GOT3 (cell line): Measurements from ENCODE around the gene AURKAIP1.
A peak's percentile ranks its signal among the peaks of the same experiment; 100 is the strongest.

Experiments
- DNase-seq: peaks from one replicate; lab custom pipeline; 2025; ENCODE audit warnings: mixed read lengths; lab: John Stamatoyannopoulos, UW

Gene AURKAIP1

DNA sequence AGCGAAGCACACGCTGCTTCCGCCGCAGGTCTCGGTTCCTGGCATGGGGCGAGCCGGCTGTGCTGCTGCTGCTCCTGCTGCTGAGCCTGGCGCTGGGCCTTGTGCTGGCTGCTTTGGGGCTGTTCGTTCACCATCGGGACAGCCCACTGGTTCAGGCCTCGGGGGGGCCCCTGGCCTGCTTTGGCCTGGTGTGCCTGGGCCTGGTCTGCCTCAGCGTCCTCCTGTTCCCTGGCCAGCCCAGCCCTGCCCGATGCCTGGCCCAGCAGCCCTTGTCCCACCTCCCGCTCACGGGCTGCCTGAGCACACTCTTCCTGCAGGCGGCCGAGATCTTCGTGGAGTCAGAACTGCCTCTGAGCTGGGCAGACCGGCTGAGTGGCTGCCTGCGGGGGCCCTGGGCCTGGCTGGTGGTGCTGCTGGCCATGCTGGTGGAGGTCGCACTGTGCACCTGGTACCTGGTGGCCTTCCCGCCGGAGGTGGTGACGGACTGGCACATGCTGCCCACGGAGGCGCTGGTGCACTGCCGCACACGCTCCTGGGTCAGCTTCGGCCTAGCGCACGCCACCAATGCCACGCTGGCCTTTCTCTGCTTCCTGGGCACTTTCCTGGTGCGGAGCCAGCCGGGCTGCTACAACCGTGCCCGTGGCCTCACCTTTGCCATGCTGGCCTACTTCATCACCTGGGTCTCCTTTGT lies 41.3 kb downstream of the AURKAIP1 start:
- DNase-seq: no peak

DNA sequence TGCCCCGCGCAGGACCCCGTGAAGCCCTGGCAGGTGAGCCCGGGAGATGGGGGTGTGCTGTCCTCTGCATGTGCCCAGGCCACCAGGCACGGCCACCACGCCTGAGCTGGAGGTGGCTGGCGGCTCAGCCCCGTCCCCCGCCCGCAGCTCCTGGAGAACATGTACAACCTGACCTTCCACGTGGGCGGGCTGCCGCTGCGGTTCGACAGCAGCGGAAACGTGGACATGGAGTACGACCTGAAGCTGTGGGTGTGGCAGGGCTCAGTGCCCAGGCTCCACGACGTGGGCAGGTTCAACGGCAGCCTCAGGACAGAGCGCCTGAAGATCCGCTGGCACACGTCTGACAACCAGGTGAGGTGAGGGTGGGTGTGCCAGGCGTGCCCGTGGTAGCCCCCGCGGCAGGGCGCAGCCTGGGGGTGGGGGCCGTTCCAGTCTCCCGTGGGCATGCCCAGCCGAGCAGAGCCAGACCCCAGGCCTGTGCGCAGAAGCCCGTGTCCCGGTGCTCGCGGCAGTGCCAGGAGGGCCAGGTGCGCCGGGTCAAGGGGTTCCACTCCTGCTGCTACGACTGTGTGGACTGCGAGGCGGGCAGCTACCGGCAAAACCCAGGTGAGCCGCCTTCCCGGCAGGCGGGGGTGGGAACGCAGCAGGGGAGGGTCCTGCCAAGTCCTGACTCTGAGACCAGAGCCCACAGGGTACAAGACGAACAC lies 42.1 kb downstream of the AURKAIP1 start:
- DNase-seq: no peak

DNA sequence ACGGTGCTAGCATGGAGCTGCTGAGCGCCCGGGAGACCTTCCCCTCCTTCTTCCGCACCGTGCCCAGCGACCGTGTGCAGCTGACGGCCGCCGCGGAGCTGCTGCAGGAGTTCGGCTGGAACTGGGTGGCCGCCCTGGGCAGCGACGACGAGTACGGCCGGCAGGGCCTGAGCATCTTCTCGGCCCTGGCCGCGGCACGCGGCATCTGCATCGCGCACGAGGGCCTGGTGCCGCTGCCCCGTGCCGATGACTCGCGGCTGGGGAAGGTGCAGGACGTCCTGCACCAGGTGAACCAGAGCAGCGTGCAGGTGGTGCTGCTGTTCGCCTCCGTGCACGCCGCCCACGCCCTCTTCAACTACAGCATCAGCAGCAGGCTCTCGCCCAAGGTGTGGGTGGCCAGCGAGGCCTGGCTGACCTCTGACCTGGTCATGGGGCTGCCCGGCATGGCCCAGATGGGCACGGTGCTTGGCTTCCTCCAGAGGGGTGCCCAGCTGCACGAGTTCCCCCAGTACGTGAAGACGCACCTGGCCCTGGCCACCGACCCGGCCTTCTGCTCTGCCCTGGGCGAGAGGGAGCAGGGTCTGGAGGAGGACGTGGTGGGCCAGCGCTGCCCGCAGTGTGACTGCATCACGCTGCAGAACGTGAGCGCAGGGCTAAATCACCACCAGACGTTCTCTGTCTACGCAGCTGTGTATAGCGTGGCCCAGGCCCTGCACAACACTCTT lies 42.8 kb downstream of the AURKAIP1 start:
- DNase-seq: no peak

DNA sequence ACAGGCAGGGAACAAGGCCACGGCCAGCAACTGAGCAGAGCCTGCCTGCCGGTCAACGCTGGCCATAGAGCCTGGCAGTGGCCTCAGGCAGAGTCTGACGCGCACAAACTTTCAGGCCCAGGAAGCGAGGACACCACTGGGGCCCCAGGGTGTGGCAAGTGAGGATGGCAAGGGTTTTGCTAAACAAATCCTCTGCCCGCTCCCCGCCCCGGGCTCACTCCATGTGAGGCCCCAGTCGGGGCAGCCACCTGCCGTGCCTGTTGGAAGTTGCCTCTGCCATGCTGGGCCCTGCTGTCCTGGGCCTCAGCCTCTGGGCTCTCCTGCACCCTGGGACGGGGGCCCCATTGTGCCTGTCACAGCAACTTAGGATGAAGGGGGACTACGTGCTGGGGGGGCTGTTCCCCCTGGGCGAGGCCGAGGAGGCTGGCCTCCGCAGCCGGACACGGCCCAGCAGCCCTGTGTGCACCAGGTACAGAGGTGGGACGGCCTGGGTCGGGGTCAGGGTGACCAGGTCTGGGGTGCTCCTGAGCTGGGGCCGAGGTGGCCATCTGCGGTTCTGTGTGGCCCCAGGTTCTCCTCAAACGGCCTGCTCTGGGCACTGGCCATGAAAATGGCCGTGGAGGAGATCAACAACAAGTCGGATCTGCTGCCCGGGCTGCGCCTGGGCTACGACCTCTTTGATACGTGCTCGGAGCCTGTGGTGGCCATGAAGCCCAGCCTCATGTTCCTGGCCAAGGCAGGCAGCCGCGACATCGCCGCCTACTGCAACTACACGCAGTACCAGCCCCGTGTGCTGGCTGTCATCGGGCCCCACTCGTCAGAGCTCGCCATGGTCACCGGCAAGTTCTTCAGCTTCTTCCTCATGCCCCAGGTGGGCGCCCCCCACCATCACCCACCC lies 43.7 kb downstream of the AURKAIP1 start, which contains the start of gene TAS1R3:
TSS of gene TAS1R3 (plus strand) at position 213 of the 898 bp plus-strand sequence. CDS start at position 279, 66 bp downstream.
- DNase-seq: no peak

DNA sequence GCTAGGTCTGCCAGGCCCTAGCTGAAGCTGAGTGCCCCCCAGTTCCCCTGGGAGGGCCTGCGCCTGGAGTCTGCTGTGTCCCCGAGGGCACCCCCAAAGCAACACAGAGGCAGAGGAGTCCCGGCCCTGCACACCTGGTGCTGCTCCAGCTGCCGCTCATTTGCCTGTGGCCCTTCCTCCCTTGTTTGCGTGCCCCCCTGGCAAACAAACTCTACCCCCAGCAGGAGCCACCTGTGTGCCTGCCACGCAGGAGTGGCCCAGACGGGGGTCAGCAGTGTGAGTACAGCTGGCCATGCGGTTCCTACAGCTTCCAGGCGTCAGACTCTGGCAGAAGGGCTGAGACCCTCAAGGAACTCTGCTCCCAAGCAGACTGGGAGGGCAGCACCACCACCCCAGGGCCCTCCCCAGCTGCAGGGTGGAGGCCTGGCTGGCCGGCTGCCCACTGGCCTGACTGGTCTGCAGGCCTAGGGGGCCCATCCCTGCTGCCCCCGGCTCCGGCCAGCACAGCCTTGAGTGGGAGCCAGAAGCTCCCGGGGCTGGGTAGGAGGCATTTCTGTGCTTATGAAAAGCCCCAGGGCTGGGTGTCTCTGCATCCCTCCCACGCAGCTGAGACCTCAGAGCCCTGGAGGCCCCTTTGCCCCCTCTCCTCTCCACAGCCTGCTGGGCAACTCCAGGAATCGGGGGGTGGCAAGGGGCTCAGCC lies 44.5 kb downstream of the AURKAIP1 start:
- no peak for DNase-seq

DNA sequence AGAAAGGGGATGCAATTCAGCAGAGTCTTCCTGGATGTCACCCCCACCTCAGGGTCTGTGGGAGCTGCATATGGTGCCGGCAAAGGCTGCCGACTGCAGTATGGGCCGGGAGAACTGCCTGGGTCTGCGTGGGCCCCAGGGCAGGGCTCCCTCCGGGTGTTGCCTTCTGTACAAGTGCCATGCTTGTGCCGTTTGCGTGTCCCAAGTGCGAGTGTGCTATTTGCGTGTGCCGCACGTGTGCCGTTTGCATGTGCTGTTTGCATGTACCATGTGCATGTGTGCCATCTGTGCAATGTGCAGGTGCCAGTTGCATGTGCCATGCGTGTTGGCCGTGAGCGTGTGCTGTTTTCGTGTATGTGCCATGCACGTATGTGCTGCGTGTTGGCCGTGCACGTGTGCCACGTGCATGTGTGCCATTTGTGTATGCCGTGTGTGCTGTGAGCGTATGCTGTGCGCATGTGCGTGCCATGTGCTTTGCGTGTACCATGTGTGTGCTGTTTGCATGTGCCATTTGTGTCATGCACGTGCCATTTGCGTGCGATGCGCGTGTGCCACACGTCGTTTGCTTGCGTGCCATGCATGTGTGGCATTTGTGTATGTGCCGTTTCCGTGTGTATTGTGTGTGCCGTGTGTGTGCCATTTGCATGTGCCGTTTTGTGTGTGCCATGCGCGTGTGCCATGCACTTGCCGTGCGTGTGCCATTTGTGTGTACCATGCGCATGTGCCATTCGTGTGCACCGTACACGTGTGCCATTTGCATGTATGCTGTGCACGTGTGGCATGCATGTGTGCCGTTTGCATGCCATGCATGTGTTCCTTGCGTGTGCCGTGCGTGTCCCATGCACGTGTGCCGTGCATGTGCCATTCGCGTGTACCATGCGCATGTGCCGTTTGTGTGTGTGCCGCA lies 45.5 kb downstream of the AURKAIP1 start:
- no peak for DNase-seq

DNA sequence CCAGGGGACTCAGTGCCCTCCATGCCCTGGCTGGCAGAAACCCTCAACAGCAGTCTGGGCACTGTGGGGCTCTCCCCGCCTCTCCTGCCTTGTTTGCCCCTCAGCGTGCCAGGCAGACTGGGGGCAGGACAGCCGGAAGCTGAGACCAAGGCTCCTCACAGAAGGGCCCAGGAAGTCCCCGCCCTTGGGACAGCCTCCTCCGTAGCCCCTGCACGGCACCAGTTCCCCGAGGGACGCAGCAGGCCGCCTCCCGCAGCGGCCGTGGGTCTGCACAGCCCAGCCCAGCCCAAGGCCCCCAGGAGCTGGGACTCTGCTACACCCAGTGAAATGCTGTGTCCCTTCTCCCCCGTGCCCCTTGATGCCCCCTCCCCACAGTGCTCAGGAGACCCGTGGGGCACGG lies 46.8 kb downstream of the AURKAIP1 start:
- no peak for DNase-seq

DNA sequence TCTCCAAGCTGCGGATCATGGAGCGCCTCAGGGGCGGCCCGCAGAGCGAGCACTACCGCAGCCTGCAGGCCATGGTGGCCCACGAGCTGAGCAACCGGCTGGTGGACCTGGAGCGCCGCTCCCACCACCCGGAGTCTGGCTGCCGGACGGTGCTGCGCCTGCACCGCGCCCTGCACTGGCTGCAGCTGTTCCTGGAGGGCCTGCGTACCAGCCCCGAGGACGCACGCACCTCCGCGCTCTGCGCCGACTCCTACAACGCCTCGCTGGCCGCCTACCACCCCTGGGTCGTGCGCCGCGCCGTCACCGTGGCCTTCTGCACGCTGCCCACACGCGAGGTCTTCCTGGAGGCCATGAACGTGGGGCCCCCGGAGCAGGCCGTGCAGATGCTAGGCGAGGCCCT lies 47.7 kb downstream of the AURKAIP1 start:
- DNase-seq: no peak

DNA sequence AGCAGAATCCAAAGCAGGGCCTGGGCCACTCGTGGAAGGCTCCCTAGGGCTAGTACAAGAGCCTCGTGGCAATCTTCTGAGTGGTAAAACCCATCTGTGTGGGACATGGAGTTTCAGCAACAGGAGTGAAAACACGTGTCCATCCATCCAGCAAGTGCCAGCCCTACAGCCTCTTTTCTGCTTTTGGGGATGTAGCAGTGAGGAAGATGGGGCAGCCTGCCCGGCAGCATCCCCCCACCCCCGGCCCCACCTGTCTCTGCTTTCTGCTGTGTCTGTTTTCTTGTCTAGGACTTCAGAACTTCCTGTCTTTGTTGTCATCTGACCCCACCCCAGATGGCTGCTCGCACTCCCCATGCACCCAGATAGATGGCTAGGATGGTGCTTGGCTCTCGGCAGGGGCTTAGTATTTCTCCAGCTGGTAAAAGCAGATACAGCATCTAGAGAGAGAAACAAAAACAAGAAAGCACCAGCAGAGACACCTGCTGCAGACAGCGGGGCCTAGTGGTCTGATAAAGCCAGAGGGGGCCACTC lies 48.9 kb downstream of the AURKAIP1 start:
- DNase-seq: no peak

DNA sequence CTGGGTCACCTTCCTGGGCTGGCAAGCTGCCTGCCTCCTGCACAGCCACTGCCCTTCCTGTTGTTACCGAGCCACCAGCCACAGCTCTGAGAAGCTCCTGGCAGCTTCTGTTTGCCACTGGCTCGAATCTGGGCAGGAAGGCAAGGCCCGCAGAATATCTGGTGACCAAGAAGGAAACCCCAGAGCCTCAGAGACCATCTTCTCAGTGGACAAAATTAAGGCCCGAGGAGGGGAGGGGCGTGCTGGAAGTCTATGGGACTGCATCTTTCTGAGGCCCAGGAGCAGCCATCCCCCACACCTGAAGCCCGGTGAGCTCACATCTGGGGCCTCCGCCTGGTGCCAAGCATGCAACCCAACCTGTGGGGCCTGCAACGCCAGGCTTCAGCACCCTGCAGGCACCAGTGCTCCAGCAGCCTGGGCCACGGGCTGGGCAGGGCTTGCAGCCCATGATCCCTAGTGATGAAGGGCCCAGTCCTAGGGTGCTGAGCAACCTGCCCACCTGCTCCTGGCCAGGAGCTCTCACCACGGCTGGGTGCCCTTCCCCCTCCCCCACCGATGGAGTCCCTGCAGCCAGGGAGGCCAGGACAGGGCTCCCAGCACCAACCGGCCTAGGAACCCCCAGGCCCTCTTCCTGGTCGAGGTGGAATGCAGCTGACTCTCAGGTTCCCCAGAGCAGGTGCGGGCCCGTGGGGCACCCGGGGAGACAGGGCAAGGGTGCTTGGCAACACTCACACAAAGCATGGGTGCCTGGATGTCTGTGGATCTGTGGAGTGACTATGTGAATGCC lies 49.5 kb downstream of the AURKAIP1 start:
- DNase-seq: no peak

DNA sequence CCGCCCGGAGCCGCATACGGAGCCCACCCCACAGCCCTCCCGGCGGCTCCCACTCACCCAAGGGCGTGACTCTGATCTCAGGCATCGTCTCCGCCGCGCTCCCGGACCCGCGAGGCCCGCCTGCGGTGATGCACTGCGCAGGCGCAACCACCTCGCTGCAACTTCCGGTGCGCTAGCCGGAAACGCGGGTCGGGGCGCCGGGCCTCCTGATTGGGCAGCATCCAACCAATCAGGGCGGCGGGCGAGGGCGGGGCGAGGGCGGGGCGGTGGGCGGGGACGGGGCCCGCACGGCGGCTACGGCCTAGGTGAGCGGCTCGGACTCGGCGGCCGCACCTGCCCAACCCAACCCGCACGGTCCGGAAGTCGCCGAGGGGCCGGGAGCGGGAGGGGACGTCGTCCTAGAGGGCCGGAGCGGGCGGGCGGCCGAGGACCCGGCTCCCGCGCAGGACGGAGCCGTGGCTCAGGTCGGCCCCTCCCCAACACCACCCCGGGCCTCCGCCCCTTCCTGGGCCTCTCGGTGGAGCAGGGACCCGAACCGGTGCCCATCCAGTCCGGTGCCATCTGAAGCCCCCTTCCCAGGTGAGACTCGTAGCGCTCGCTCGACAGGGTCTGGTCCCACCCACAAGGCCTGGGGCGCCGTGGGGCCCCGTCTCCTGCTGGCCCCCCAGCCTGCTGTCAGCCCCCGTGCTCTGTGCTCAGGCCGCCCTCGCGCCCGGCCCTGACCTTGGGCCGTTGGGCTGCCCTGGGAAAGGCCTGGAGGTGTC lies 50.3 kb downstream of the AURKAIP1 start, which contains the start of the genes CPTP and INTS11:
TSS of gene CPTP (plus strand) at position 279 of the 764 bp plus-strand sequence. CDS start 2,109 bp downstream, outside the sequence.
TSS of gene INTS11 (minus strand) at position 137 of the 764 bp plus-strand sequence. CDS start at position 85, 52 bp downstream.
- DNase-seq: peak; percentile 75

DNA sequence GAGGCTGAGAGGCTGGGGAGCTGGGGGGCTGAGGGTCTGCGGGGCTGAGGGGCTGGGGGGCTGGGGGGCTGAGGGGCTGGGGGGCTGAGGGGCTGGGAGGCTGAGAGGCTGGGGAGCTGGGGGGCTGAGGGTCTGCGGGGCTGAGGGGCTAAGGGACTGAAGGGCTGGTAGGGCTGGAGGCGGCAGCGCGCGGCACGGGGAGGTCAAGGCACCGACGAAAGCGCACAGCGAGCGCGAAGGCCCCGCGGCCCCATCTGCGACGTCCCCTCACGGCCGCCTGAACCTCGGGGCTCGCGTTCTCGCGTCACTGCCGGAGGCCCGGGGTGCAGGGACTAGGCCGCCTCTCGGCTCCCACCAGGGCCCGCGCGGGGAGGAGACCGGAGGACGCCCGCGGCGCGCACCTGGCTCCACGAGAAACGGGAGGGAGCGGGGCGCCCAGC lies 50.9 kb downstream of the AURKAIP1 start:
- DNase-seq: no peak
